GM21825 (cell line): ENCODE measurements around the gene OAT.

ENCODE experiments used
- ATAC-seq: cut with Tn5 transposase; IDR thresholded peaks from one replicate; pipeline ENCODE4 v1.9.1; 2021; ENCODE audit warnings: mild to moderate bottlenecking, moderate library complexity; ENCODE audit not compliant: unreplicated experiment

Gene OAT

GRCh38 chr10:124407456-124407855 lies 11.3 kb downstream of the OAT start:
- ATAC-seq: no peak

GRCh38 chr10:124403548-124403947 lies 15.2 kb downstream of the OAT start:
- ATAC-seq: peak; percentile 94

DNA sequence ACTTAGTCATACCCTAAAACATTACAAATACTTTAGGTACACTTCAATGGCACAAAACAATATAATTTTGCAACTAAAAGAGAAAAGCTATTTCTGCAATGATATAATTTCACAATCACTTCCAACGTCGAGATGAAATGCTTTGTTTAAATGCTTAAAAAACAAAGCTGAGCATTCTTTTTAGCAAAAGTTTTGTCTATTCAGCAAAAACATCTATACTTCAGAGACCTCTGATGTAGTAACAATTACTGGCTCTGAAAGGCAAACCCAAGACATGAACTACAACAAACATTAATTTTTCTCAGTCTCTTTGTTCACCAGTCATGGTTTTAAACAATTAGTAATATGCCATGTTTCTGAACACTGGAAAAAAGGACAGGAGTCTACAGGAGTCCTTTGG lies 16.4 kb downstream of the OAT start:
- no peak for ATAC-seq

DNA sequence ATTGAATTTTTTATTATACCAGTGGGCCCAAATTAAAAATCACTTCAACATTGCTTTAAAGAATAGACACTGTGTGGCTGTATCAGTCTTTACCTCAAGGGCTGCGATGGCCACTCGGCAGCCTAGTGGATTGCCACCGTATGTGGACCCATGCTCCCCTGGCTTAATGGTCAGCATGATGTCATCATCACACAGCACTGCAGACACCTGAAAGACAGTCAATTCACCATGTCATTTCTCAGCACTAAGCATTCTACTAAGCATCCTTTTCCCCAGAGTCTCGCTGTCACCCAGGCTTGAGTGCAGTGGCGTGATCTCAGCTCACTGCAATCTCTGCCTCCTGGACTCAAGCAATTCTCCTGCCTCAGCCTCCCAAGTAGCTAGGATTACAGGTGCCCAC lies 17.1 kb downstream of the OAT start:
- ATAC-seq: no peak

GRCh38 chr10:124394583-124394982 lies 24.1 kb downstream of the OAT start:
- no peak for ATAC-seq

DNA sequence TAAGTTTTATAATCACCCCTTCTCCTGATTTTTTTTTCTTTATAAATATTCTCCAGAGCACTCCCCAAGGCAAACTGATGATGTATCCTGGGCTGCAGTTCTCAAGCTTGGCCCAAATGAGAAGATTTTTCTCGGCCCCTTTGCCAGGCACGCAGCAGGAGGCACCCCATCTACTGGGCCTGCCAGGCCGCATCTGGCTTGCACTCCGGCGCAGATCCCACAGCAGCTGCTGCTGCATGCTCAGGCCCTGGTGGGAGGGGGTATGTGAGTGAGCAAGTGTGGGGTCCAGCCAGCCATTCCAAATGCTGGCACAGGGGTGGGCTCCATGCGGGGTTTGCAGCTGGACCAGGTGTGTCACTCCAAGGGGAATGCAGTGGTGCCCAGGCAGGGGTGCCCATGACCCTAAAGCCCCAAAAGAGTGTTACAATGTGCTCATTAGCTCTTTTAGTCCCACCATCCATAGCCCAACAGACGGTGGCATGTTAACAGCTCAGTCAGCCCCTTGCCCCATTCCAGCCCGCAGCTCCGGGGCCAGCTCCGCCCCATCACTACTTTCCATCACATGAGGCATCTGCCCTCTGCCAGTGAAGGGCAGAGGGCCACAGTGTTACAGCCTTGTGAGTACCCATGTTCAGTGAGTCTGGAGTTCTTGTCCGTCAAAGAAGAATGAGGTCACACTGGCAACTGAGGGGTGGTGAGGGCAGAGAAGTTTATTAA lies 25.9 kb downstream of the OAT start:
- no peak for ATAC-seq

DNA sequence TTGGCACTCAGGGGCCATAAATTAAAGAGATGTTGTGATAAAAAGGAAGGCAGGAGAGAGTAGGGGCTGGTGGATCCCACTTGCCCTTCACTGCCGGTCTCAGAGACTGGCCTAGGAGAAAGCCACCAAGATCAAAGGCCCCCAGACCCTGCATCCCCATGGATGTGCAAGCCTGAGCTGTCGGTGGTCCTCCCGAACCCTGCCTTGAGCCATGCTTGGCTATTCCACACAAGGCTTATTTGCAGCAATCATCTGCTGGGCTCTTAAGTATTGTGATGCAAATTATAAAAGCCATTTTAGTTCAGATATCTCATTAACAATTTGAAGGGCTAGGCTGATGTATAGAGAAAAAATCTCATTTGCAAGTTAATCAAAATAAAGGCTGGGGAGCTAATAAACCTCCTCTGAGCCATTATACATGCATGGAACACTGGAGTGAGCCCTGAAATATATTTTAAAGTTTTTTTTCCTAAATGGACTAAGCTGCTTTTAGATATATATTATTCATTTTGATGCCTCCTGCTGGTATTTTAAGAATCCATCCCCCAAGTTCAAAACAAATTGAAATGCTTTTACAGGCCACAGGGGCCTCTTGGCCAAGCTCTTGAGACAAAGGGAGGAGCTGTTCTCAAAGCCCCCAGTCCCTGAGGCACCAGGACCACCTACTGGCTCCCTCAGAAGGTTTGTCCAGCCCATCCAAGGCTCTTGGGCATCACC lies 28.1 kb downstream of the OAT start:
- ATAC-seq: no peak

- no peak for ATAC-seq
Observed at GRCh38 chr10:124389613-124390361, 28.9 kb downstream of the OAT start.

DNA sequence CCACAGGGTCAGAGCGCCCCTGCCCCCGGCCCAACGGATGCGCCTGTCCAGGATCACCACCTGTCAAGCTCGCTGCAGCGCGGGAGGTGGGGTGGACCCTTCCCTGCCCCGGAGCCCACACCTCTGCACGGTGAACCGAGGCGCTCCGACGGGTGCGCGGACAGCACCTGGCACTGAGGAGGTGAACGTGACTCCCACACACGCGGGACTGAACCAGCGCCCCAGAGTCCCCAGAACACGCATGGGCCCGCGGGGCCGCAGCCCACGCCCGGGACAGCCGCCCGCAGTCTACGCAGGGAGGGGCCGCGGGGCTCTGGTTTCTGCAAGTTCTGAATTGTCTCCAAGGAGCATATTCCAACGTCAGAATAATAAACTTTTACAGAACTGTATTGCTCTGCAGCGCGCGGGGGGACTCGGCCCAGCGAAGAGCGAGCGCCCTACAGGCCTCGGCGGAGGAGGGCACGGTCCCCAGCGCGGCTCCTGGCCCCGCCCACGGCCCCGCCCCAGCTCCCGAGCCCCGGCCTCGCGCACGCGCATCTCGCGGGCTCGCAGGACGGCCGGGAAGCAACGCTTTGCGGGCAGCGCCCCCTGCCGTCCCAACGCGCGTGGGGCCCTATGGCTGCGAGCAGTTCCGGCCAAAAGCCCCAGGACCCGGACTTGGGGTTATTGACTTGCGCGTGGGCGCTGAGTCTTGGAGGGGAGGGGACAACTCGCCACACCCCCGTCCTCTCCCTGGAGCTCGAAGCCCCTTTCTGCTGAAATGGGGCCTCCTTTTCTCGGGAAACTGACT lies 29.7 kb downstream of the OAT start:
- peak; percentile 92 for ATAC-seq

GRCh38 chr10:124388476-124388822 lies 30.3 kb downstream of the OAT start:
- ATAC-seq: no peak

GRCh38 chr10:124387078-124387874 lies 31.4 kb downstream of the OAT start:
- ATAC-seq: no peak

GRCh38 chr10:124386186-124387077 lies 32.3 kb downstream of the OAT start:
- no peak for ATAC-seq

DNA sequence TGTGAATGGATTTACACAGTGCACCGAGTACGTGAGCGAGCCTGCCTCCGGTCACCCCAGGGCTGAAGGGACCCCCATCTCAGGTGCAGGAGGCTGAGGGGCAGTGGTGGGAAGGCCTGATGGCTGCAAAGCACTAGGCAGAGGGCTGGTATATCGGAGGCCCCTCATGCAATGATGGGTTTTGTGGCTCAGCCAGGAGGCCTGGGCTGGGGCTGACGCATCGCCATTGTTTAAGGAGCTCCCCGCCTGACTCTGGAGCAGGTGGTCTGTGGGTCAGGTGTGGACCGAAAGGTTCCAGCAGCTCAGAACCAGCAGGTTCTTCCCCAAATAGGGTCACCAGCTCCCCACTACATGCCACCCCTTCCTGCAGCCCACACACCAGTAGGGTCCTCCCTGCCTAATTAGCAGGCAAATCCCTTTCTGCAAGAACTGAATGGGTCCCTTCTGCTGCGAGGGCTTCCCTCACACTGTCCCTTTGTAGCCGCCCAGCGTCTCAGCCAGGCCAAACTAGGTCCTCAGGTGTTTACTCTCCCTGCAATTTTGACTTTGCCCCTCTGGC lies 33.0 kb downstream of the OAT start:
- no peak for ATAC-seq

- no peak for ATAC-seq
Observed at GRCh38 chr10:124384591-124385190, 34.0 kb downstream of the OAT start.

- ATAC-seq: no peak
Observed at GRCh38 chr10:124384172-124384571, 34.6 kb downstream of the OAT start.

- ATAC-seq: no peak
Observed at GRCh38 chr10:124383496-124383895, 35.2 kb downstream of the OAT start.

DNA sequence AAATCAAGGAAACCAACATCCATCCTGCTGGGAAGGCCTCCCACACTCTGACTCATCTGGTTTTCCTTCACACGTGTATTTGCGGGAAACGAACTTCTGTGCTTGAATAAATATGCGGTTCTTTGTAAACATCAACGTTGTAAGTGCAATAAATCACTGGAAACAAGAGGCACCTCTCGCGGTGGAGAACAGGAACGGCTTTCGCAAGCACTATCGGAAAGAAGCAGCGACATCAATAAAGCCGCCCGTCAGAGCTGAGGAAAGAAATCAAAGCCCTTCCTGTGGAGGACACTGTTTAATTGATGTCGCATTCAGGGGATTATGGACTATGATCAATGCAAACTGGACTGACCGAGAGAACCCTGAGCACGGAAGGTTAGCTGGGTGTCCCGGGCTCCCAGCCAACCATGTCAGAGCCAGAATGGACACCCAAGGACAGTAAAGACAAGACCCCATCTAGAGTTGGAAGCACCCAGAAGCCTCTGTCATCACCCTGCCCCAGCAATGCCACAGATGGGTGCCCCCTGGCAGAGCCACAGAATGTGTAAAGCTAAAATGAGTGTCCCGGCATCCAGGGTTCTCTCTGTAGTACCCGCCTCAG lies 37.6 kb downstream of the OAT start:
- ATAC-seq: no peak

DNA sequence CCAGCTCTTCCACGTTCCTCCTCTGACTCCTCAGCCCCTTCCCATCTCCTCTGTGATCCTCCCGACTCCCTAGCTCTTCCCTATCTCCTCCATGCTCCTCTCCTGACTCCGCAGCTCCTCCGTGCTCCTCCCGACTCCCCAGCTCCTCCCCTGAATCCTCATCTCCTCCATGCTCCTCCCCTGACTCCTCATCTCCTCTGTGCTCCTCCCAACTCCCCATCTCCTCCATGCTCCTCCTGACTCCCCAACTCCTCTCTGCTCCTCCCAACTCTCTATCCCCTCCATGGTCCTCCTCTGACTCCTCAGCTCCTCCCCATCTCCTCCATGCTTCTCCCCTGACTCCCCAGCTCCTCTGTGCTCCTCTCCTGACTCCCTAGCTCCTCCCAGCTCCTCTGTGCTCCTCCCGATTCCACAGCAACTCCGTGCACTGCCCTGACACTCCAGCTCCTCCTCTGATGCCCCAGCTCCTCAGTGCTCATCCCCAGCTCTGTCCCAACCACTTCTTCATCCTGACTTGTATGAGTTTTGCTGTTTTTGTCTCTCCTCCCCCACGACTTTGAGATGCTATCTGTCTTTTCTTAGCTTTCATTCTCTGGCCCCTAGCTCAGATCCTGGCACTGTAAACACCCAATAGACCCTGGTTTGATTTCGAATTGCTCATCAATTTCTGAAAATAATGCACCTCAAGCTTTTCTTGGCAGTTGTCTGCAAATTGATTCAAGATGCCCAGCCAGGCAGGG lies 38.3 kb downstream of the OAT start:
- no peak for ATAC-seq
